22Rv1 (cell line): ENCODE measurements around the gene MTIF3.

ENCODE experiments used
- CTCF ChIP-seq: fragments of 450-650 bp; IDR thresholded peaks from 2 replicates; pipeline ENCODE4 v1.5.1; 2017; ENCODE audit warnings: mild to moderate bottlenecking
- ZFX ChIP-seq: fragments of 450-650 bp; IDR thresholded peaks from 2 replicates; pipeline ENCODE4 v1.6.1; 2017; ENCODE audit warnings: antibody characterized with exemption, borderline replicate concordance

- no peak for TF ChIP-seq CTCF
- no peak for TF ChIP-seq ZFX
These were observed 46.3 kb upstream of the MTIF3 start for GRCh38 chr13:27496536-27497273.
